Suprapubic skin (tissue), 3 donors: Measurements from ENCODE around the gene NBEAL1.

Experiments used
- CTCF ChIP-seq, 2 donors: fragments of 200-600 bp in 1 of 2; fragments of 450-650 bp in 1 of 2; sonication (generic) in 1 of 2; IDR thresholded peaks; one replicate each; pipeline ENCODE4 v1.5.1; 2016 to 2019; ENCODE audit warnings: antibody characterized with exemption in 2 of 2, mild to moderate bottlenecking in 1 of 2, moderate library complexity in 1 of 2
- POLR2A ChIP-seq, 2 donors: fragments of 450-650 bp; IDR thresholded peaks; one replicate each; pipeline ENCODE4 v1.6.1; 2017; ENCODE audit warnings: antibody characterized with exemption in 2 of 2, mild to moderate bottlenecking in 2 of 2, moderate library complexity in 2 of 2

GRCh38 chr2:203185864-203186263 is 171.2 kb downstream of the NBEAL1 start:
- TF ChIP-seq CTCF (IDR thresholded peaks at IDR 0.05) (no peak), POLR2A (IDR thresholded peaks at IDR 0.05) (no peak)
